ENCODE results near the gene CELSR1. TPM values are rescaled to one million over a fixed set of nuclear protein-coding genes. Genes with fewer than 3 reads are reported as not detected.

Gene CELSR1
- total and polyA plus RNA-seq, 9 donors = 0.63 to 25.2 (median 2.9) TPM

DNA sequence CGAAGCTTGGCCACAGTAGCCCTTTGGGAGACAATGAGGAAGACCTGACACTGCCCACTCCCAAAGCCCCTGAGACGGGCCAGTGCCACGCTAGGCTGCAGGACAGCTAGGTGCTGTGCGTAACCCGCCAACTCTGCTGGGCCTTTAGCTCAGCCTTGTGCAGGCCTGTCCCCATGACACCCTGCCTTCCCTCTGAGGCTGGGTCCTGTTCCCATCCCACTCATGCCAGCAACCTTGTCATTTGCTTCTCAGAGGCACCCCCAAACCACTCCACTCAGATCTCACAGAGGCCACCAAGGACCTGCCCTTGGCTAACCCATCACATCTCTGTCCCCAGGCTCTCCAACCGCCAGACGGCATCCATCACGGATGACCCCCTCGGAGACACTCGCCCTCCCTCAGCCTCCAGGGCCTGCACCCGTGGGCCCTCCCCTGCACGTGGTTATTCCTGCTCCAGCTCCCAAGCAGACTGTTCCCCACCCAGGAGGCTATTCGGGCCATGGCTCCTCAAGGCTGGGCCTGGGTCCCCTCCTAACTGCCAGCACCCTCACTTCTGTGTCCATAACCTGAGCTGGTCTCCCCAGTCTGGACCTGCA, 11.1 kb downstream of the CELSR1 start:
- no peaks in the 10 kb centered on the region for H3K4me1 ChIP-seq (ENCODE audit: insufficient read depth)
- TF ChIP-seq POLR2A (IDR thresholded peaks at IDR 0.05) (no peak), EP300 (IDR thresholded peaks at IDR 0.05) (no peak), CTCF (IDR thresholded peaks at IDR 0.05) (no peak)
- H3K9me3 ChIP-seq = no peaks in the 10 kb centered on the region
- WGBS, 3 donors = 78 to 88% (median 83%) methylated on average over 12 to 13 of the region's 13 CpGs
- DNase-seq = no peak
- no peaks in the 10 kb centered on the region for H3K36me3 ChIP-seq
- intact Hi-C loops (cut with DNase I) = no loop called here
- no peaks in the 10 kb centered on the region for H3K27me3 ChIP-seq
- H3K27ac ChIP-seq = no peak overlapping the region
- H3K4me3 ChIP-seq = no peak overlapping the region

GRCh38 chr22:46525389-46526243, 11.8 kb downstream of the CELSR1 start:
- no peak for DNase-seq
- H3K4me1 ChIP-seq (ENCODE audit: insufficient read depth) = no peaks in the 10 kb centered on the region
- no peaks in the 10 kb centered on the region for H3K27me3 ChIP-seq
- TF ChIP-seq EP300 (IDR thresholded peaks at IDR 0.05) (no peak), CTCF (IDR thresholded peaks at IDR 0.05) (no peak), POLR2A (IDR thresholded peaks at IDR 0.05) (no peak)
- H3K27ac ChIP-seq = no peak overlapping the region
- intact Hi-C loops (cut with DNase I) = no loop called here
- H3K36me3 ChIP-seq = no peaks in the 10 kb centered on the region
- WGBS, 3 donors = 84 to 89% (median 85%) methylated on average over 22 of the region's 22 CpGs
- no peak overlapping the region for H3K4me3 ChIP-seq
- H3K9me3 ChIP-seq = no peaks in the 10 kb centered on the region

- Histone ChIP-seq H3K27ac (no peak overlapping the region), H3K4me3 (no peak overlapping the region), H3K9me3 (no peaks in the 10 kb centered on the region), H3K4me1 (ENCODE audit: insufficient read depth) (no peaks in the 10 kb centered on the region), H3K36me3 (no peaks in the 10 kb centered on the region), H3K27me3 (no peaks in the 10 kb centered on the region)
- no peak for DNase-seq
- intact Hi-C loops (cut with DNase I) = no loop called here
- WGBS, 3 donors = 38 to 62% (median 50%) methylated on average over 19 of the region's 19 CpGs
- TF ChIP-seq CTCF (IDR thresholded peaks at IDR 0.05) = no peak
- no peak for TF ChIP-seq POLR2A (IDR thresholded peaks at IDR 0.05)
- TF ChIP-seq EP300 (IDR thresholded peaks at IDR 0.05) = no peak
These were observed 13.1 kb downstream of the CELSR1 start for GRCh38 chr22:46524203-46524740.

GRCh38 chr22:46522797-46523196, 14.6 kb downstream of the CELSR1 start:
- H3K36me3 ChIP-seq = no peaks in the 10 kb centered on the region
- WGBS, 3 donors = 33 to 59% (median 45%) methylated on average over 8 of the region's 8 CpGs
- no peaks in the 10 kb centered on the region for H3K4me1 ChIP-seq (ENCODE audit: insufficient read depth)
- DNase-seq = no peak
- H3K27me3 ChIP-seq = no peaks in the 10 kb centered on the region
- no peaks in the 10 kb centered on the region for H3K9me3 ChIP-seq
- TF ChIP-seq CTCF (IDR thresholded peaks at IDR 0.05) (no peak), EP300 (IDR thresholded peaks at IDR 0.05) (no peak), POLR2A (IDR thresholded peaks at IDR 0.05) (no peak)
- H3K4me3 ChIP-seq = no peak overlapping the region
- no peak overlapping the region for H3K27ac ChIP-seq
- intact Hi-C loops (cut with DNase I) = no loop called here

Measured in ovary (tissue), 9 donors.